Measurements from ENCODE around the gene SBK3.
A peak's percentile ranks its signal among the peaks of the same experiment; 100 is the strongest.
"Not testable (repeated sequence)": the region's sequence is repeated elsewhere in the genome, so short reads cannot be mapped to it uniquely, and the experiment has no call there.

The SBK3 gene

DNA sequence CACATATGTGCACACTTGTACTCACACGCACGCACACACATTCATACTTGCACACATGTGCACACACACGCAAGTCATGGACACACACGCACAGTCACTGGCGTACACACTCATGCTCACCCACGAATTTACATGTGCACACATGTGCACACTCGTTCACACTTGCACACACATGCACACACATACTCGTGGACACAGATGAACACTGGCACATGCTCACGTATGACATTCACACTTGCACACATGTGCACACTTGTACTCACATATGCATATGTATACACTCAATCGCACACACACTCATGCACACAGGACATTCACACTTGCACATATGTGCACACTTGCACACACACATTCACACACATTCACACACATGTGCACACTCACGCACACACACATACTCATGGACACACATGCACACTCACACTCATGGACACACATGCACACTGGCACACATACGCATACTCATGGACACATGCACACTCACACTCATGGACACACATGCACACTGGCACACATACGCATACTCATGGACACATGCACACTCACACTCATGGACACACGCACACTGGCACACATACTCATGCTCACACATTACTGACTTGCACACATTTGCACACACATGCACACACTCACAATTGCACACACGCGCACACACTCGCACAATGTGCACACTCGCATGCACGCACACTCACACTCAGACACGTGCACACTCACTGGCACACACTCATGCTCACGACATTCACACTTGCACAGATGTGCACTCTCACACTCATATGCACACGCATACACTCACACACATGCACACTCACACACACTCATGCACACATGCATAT lies 17.9 kb downstream of the SBK3 start:
- no peak for DNase-seq (ENCODE audit: low read depth, low spot score)
- H3K4me3 ChIP-seq (ENCODE audit: low read length): no peak overlapping the region

DNA sequence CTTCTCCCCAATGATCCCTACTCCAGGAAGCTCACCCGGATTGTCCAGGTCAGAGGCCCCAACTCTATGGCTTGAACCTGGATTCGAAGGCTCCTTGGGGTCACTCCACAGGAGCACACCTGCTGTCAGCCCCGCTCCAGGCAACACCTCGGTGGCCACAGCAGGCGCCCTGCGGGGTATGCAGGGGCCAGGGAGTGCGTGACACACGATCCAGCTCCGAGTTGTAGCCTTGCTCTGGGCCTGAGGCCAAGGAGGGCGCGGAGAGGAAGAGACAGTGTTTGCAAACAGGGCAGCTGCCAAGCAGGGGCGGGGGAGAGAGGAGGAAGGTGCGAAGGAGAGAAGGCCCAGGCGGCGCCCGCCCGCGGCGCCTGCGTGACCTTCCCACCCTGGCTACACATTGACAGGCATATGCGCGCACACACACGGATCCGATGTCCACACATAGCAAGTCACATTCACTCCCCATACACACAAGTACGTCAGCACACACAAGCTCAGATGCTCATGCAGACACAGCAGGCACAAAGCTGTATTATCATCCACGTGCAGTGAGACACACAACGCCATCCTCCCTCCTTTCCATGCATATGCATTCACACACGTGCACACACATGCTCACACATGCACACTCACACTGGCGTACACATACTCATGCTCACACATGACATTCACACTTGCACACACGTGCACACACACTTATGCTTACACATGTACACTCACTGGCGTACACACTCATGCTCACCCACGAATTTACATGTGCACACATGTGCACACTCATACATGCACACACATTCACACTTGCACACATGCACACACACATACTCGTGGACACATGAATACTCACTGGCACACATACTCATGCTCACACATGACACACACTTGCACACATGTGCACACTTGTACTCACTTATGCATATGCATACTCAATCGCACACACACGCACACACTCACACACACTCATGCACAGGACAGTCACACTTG lies 18.8 kb downstream of the SBK3 start:
- DNase-seq (ENCODE audit: low read depth, low spot score): no peak
- H3K4me3 ChIP-seq (ENCODE audit: low read length): no peak overlapping the region

DNA sequence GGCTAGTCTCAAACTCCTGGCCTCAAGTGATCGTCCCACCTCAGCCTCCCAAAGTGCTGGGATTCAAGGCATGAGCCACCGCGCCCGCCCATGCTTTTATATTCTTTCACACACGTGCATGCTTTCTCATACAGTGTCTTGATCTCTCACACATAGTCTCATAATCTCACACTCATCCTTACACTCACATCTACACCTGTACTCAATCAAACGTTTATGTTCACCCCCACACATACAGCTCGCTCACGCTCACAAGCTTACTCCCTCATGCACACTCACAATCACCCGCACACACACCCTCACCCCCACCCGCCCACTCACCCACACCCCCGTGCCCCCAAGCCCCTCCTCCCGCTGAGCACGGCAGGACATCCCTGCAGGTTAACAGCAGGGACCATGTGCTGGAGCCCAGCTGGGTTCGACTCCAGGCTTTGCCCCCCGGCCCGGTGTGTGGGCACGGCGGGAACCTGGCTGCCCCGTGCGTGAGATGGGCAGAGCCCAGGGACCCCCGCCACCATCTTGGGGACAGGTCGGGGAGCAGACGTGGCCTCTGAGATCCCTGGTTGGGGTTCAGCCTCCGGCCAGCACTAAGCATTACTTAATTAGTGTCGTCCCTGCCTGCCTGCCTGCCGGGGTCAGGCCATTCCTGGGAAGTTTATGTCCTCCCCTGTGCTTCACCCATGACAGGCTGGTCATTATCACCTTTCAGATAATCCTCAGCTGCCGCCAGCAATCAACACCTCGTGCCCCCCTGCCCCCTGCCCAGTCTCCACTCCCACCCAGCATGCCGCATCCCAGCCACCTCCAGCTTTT lies 19.8 kb downstream of the SBK3 start:
- H3K4me3 ChIP-seq (ENCODE audit: low read length): no peak overlapping the region
- no peak for DNase-seq (ENCODE audit: low read depth, low spot score)

DNA sequence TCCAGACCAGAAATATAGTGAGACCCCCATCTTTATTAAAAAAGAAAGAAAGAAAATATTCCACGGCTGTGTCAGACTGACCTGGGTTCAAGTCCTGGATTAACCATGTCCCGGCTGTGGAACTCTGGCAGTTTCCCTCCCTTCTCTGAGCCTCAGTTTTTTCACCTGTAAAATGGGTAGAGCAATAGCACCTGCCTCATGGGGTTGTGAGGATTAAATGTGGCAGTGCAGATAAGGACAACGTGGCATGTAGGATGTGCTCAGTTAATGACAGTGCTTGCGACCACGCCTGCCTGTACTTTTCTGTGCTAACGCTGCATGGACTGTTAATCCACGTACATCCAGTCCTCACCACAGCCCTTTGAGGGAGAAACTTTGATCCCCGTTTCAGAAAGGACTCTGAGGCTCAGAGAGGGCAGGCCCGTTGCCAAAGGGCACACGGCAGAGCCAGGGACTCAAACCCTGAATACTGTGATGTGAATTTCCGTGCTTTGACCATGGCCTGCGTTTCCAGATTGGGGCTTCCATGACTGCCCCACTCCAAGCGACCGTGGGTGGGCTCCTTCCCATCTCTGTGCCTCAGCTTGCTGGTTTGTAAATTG lies 24.6 kb downstream of the SBK3 start:
- no peak for DNase-seq (ENCODE audit: low read depth, low spot score)
- H3K4me3 ChIP-seq (ENCODE audit: low read length): no peak overlapping the region

DNA sequence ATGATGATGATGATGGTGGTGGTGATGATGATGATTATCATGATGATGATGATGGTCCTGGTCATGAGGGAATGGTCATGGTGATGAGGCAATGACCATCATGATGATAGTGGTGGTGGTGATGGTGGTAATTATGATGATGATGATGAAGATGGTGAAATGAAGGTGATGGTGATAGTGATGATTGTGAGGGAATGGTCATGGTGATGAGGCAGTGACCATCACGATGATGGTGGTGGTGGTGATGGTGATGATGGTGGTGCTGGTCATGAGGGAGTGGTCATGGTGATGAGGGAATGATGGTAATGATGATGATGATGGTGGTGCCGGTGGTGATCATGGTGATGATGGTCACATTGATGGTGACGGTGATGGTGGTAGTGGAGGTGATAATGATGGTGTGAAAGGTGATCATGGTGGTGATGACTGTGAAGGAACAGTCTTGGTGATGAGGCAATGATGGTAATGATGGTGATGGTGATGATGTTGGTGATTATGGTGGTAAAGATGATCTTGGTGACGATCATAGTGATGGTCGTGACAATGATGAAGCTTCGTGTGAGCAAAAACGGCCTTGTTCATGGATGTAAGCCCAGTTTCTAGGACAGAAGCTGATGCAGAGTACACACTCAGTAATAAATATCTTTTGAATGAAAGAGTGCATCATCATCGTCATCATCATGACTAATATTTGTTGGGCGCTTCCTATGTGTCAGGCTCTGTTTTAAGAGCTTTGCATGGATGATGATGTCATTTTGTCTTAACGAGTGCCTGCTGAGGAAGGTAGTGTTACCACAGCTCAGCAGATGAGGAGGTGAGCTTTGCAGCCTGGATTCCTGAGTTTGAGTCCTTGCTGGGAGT lies 25.7 kb downstream of the SBK3 start:
- no peak overlapping the region for H3K4me3 ChIP-seq (ENCODE audit: low read length)
- DNase-seq (ENCODE audit: low read depth, low spot score): no peak

DNA sequence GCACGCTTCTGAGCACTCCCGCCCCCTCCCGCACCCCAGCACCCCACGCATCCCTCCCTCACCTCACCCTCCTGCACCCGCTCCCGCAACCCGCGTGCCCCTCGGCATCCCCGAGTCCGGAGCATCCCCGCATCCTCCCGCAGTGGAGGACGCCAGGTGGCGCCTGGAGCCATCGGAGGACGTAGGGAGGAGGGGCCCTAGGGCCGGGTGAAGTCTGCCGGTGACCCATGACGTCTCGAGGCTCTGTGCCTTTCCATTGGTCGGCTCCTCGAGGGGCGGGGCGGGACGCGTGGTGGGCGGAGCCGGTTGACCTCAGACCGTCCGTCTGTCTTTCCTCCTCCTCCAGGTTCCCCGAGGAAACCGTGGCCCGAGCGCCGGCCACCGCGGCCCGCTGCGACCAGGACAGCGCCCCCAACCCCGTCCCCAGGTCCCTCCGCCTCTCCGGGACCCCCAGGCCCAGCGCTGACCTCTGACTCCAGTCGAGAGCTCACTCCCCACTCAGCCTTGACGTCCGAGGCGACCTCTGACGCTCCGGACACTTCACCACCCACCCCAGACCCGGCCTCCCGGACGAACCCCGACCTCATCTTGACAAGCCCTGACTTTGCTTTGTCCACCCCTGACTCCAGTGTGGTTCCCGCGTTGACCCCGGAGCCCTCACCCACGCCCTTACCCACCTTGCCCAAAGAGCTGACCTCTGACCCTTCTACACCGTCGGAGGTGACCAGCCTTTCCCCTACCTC lies 28.3 kb downstream of the SBK3 start:
- H3K4me3 ChIP-seq (ENCODE audit: low read length): peak overlapping the region; percentile 27
- DNase-seq (ENCODE audit: low read depth, low spot score): peak; percentile 81

DNA sequence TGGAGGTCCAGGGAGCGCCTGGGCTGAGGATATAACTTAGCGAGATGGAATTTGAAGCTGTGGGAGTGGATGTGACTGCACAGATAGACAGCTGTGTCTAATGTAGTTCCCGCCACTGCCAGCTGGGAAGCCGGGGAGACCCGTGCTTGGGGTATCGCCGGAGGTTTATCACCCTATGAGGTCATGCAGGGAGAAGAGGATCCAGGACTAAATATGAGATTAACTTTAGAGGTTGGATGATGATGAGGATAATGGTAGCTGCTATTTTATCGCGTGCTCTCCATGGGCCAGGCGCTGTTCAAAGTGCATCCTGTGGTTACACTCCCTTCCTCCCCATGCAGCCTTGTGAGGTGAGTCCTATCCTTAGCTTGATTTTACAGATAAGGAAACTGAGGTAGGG lies 37.2 kb downstream of the SBK3 start:
- H3K4me3 ChIP-seq (ENCODE audit: low read length): no peak overlapping the region
- no peak for DNase-seq (ENCODE audit: low read depth, low spot score)

DNA sequence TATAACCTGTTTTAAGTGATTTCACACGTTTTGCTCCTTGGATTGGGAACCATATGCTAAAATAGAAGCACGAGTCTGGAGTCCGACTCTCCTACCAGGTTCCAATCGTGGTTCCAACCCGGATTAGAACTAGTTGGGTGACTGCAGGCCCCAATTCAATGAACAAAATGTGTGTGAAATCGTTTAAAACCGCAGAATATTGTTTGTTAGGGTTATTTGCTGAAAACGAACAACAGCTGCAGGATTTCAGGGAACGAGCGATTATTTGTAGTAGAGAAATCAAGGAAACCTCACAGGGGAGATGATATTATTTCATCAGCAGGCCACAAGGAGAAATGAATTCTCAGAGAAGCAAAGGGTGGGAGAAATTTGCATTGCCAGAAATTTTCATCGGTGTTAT lies 40.4 kb downstream of the SBK3 start:
- no peak overlapping the region for H3K4me3 ChIP-seq (ENCODE audit: low read length)
- DNase-seq (ENCODE audit: low read depth, low spot score): no peak

DNA sequence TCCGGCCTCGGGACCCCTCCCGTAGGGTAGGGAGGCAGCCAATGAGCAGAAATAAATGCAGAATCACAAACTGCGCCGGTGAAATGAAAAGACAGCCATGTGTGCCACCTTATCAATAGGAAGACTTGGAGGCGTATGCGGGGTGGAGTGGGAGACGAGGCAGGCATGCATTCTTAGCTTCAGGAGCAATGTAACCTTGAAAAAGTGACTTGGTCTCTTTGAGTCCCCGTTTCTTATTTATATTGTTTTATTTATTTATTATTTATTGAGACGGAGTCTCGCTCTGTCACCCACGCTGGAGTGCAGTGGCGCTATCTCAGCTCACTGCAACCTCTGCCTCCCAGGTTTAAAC lies 41.1 kb downstream of the SBK3 start:
- peak overlapping the region; percentile 51 for H3K4me3 ChIP-seq (ENCODE audit: low read length)
- DNase-seq (ENCODE audit: low read depth, low spot score): no peak

DNA sequence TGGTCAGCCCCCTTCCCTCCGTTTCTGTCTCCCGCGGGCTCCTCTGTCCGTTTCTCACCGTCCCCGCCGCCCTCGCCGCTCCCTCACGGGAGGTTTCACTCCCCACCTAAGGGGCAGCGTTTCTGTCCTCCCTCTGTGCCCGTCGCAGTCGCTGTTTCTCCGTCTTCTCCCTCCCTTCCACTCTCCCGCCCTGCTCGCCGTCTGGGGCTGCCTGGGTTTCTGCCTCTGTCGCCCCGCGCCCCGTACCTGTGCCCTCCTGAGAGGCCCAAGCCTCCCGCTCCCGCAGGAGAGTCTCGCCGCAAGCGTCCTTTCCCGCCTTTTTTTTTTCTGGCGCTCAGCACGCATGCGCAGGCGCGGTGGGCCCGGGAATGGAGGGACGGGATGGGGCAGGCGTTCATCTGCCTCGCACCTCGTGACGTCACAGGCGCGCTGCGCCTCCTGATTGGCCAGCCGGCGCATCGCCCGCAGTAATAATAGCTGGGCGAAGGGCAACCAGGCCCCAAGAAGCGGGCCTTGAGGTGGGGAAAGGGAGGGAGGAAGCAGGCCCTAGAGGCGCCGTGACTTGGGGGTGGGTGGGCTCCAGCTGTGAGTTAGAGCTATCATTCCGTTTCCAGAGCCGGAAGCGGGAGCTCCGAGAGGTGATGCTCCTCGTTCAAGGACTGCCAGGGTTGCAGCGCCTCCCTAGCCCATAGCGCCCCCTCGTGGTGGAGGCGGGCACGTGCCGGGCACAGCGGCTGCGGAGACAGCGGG lies 41.7 kb downstream of the SBK3 start:
- peak; percentile 92 for DNase-seq (ENCODE audit: low read depth, low spot score)
- peak overlapping the region; percentile 51 for H3K4me3 ChIP-seq (ENCODE audit: low read length)

DNA sequence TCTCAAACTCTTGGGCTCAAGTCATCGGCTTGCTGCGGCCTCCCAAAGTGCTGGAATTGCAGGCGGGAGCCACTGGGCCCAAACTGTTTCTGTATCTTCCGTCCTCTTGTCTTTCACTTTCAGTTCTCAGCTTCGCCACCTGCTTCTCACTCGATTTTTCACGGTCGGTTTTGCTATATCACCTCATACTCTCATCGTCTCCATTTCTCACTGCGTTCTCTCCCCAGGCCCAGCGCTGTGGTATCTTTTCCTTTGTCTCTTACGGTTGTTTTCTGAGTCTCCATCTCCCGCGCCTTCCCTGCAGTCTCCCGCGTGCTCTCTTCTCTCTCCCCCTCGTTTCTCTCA lies 42.2 kb downstream of the SBK3 start:
- no peak overlapping the region for H3K4me3 ChIP-seq (ENCODE audit: low read length)
- no peak for DNase-seq (ENCODE audit: low read depth, low spot score)

DNA sequence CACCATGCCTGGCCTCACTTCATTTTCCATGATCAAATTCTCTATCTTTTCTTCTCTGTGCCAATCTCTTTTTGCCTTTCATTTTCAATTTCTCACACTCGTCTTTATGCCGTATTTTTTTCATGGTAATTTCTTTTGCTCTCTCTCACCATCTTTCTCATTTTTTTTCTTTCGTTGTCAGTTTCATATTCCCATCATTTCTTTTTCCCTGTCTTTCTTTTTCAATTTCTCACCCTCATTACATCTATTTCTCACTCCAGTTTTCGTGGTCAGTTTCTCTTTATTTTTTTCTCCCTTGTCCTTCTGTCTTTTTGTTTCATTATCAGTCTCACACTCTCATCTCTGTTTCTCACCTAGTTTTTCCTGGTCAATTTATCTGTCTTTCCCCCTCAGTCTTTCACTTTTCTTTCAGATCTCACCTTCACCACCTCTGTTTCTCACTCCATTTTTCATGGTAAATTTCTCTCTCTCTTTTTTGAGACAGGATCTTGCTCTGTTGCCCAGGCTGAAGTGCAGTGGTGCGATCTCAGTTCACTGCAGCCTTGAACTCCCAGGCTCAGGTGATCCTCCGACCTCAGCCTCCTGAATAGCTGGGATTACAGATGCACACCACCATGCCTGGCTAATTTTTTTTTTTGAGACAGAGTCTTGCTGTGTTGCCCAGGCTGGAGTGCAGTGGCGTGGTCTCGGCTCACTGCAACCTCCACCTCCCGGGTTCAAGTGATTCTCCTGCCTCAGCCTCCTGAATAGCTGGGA lies 43.0 kb downstream of the SBK3 start:
- no peak for DNase-seq (ENCODE audit: low read depth, low spot score)
- H3K4me3 ChIP-seq (ENCODE audit: low read length): no peak overlapping the region

DNA sequence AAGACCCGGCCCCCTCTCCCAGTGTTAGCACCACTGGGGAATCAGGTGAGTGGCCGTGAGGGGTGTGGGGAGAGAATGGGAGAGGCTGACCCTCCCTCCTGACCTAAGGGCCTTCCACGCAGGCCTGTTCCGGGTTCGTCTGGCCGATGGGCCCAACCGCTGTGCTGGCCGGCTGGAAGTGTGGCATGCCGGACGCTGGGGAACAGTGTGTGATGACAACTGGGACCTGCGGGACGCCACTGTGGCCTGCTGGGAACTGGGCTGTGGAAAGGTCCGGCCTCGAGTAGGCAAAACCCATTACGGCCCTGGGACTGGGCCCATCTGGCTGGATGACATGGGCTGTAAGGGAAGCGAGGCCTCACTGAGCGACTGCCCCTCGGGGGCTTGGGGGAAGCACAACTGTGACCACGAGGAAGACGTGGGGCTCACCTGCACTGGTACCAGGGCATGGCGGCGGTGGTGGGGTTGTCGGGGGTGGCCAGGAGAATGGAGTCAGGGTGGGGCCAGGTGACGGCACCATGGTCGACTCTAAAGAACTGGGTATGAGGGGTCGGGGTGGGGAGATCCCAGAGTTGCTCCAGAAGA lies 44.9 kb downstream of the SBK3 start:
- H3K4me3 ChIP-seq (ENCODE audit: low read length): no peak overlapping the region
- DNase-seq (ENCODE audit: low read depth, low spot score): no peak

DNA sequence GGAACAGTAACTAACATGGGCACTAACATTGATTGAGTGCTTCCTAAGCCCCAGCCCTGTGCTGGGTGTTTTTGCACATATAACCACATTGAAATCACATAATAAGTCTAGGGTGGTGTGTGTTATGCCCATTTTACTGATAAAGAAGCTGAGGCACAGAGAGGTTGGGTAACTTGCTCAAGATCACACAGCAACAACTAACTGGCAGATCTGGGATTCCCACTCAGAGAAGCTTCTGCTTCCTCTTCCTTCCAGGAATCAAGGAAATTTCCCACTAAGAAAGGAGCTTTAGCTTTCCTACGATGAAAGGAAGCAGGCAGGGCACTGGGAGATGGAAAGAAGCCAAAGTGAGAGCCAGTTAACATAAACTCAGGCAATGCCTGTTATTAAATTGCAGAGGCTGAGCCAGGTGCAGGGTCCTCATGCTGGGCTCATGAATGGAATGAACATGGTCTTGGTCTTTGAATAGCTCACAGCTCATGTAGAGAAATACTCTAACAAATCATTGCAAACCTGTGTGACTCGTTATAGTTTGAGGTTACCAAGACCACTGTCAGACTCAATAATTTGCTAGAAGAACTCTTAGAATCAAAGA lies 47.0 kb downstream of the SBK3 start:
- no peak overlapping the region for H3K4me3 ChIP-seq (ENCODE audit: low read length)
- DNase-seq (ENCODE audit: low read depth, low spot score): no peak

DNA sequence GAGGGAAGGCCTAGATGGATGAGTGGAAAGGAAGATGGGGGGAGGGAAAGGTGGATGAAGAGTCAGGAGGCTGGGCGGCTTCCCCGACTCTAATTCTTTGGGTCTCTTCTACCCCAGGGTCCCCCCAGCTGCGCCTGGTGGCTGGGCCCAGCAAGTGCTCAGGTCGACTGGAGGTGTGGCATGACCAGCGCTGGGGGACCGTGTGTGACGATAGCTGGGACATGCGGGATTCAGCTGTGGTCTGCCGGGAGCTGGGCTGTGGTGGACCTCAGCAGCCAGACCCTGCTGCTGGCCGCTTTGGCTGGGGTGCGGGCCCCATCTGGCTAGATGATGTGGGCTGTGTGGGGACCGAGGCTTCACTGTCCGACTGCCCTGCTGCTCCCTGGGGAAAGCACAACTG lies 47.6 kb downstream of the SBK3 start:
- no peak overlapping the region for H3K4me3 ChIP-seq (ENCODE audit: low read length)
- no peak for DNase-seq (ENCODE audit: low read depth, low spot score)

DNA sequence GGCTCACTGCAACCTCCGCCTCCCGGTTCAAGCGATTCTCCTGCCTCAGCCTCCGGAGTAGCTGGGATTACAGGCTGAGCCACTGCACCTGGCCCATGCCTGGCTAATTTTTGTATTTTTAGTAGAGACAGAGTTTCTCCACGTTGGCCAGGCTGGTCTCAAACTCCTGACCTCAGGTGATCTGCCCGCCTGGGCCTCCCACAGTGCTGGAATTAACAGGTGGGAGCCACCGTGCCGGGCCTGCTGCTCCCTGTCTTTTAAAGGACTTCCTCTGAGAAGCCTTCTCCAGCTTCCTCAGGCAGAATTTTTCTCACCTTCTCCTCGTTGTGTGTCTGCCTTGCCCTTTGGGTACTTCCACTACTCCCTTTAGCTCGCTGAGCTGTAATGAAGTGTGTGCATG lies 48.5 kb downstream of the SBK3 start:
- not testable (repeated sequence) for H3K4me3 ChIP-seq (ENCODE audit: low read length); DNase-seq (ENCODE audit: low read depth, low spot score)

Data from Jurkat, Clone E6-1 (cell line).